Suprapubic skin (tissue), 4 donors: ENCODE measurements around the gene RGS12. TPM values are rescaled to one million over a fixed set of nuclear protein-coding genes. Genes with fewer than 3 reads are reported as not detected.
A peak's percentile ranks its signal among the peaks of the same experiment; 100 is the strongest.

Source experiments
- DNase-seq, 2 donors: peaks; one replicate each; pipeline ENCODE4 v3.0.0-alpha.2; 2019; ENCODE audit warnings: low spot score in 2 of 2
- H3K27ac ChIP-seq: fragments of 200-600 bp; sonication (generic); one replicate; pipeline ENCODE4 v1.5.1; 2019
- H3K27me3 ChIP-seq: fragments of 200-600 bp; sonication (generic); one replicate; pipeline ENCODE4 v1.5.1; 2019
- H3K36me3 ChIP-seq: fragments of 200-600 bp; sonication (generic); one replicate; pipeline ENCODE4 v1.5.1; 2019
- H3K4me1 ChIP-seq: fragments of 200-600 bp; sonication (generic); one replicate; pipeline ENCODE4 v1.5.1; 2019
- H3K4me3 ChIP-seq: fragments of 200-600 bp; sonication (generic); one replicate; pipeline ENCODE4 v1.5.1; 2019; ENCODE audit warnings: mild to moderate bottlenecking
- H3K9me3 ChIP-seq: fragments of 200-600 bp; sonication (generic); one replicate; pipeline ENCODE4 v1.5.1; 2019
- EP300 ChIP-seq: sonication (generic); formaldehyde crosslinking; IDR thresholded peaks from one replicate; pipeline ENCODE4 v1.6.1; 2017; ENCODE audit warnings: antibody characterized with exemption
- POLR2A ChIP-seq, 2 donors: fragments of 450-650 bp; IDR thresholded peaks; one replicate each; pipeline ENCODE4 v1.6.1; 2017; ENCODE audit warnings: antibody characterized with exemption in 2 of 2, mild to moderate bottlenecking in 2 of 2, moderate library complexity in 2 of 2
- POLR2AphosphoS5 ChIP-seq, 3 donors: sonication (generic); formaldehyde crosslinking; IDR thresholded peaks; one replicate each; pipeline ENCODE4 v1.6.1; 2017; ENCODE audit warnings: antibody characterized with exemption in 3 of 3
- WGBS: methylation state at CpG from one replicate; pipeline ENCODE4 v1.1.5; 2018; 5-methylcytosine and 5-hydroxymethylcytosine counted together
- total RNA-seq, 4 donors: library from RNA; depleted of rRNA; stranded (reverse); fragments of >200 nt; gene quantifications; one replicate each; pipeline ENCODE4 v1.1.0, GENCODE V29; 2016
- TF ChIP-seq, protein P1 (sequence below), 2 donors: fragments of 200-600 bp in 1 of 2; fragments of 450-650 bp in 1 of 2; sonication (generic) in 1 of 2; IDR thresholded peaks; one replicate each; pipeline ENCODE4 v1.5.1; 2016 to 2019; ENCODE audit warnings: antibody characterized with exemption in 2 of 2, mild to moderate bottlenecking in 1 of 2, moderate library complexity in 1 of 2

Gene RGS12
- total RNA-seq, 4 donors from 2014 or later = 65.8 to 246 (median 118) TPM

- H3K27ac ChIP-seq = no peak overlapping the region
- DNase-seq = no peak
- no peak overlapping the region for H3K4me3 ChIP-seq
- no peak for TF ChIP-seq POLR2AphosphoS5 (IDR thresholded peaks at IDR 0.05)
- TF ChIP-seq, protein P1, sequence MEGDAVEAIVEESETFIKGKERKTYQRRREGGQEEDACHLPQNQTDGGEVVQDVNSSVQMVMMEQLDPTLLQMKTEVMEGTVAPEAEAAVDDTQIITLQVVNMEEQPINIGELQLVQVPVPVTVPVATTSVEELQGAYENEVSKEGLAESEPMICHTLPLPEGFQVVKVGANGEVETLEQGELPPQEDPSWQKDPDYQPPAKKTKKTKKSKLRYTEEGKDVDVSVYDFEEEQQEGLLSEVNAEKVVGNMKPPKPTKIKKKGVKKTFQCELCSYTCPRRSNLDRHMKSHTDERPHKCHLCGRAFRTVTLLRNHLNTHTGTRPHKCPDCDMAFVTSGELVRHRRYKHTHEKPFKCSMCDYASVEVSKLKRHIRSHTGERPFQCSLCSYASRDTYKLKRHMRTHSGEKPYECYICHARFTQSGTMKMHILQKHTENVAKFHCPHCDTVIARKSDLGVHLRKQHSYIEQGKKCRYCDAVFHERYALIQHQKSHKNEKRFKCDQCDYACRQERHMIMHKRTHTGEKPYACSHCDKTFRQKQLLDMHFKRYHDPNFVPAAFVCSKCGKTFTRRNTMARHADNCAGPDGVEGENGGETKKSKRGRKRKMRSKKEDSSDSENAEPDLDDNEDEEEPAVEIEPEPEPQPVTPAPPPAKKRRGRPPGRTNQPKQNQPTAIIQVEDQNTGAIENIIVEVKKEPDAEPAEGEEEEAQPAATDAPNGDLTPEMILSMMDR (IDR thresholded peaks at IDR 0.05) = no peak
- no peak for TF ChIP-seq POLR2A (IDR thresholded peaks at IDR 0.05)
- no peak for TF ChIP-seq EP300
- H3K4me1 ChIP-seq = no peaks in the 10 kb centered on the region
- peaks cover 4% of the 10 kb centered on the region for H3K36me3 ChIP-seq
- no peaks in the 10 kb centered on the region for H3K9me3 ChIP-seq
- WGBS = 95% methylated on average over 3 of the region's 3 CpGs
- no peaks in the 10 kb centered on the region for H3K27me3 ChIP-seq
Measured at GRCh38 chr4:3339577-3339976, 46.8 kb downstream of the RGS12 start.

DNA sequence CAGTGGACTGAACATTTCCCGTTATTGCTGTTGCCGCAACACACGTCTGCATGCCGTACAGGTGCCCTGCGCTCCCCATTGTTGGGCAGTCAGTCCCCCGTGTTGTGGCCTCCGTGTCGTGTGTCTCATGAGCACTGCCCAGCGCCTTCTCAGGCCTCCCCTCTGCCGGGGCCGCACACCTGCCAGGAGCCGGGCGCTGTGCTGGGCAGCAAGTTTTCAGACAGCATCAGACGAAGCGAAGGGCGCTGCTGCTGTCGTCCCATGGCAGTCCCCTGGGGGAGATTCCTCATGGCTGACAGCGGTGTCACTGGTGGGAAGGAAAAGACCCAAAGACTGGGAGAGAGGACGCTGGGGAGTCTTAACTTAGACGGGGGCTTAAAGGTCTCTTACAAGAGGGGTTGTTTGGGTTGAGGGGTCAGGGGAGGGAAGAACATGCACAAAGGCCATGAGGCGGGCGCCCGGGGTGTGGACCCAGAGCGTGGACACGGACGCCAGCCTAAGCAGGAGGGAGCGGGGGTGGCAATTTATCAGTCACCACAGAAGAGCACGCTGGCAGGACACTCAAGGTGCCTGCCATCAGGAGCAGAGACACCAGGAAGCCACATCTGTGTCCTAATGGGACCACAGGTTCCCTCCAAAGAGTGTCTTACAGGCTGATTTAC lies 47.3 kb downstream of the RGS12 start:
- Histone ChIP-seq H3K36me3 (peaks cover 4% of the 10 kb centered on the region), H3K27me3 (no peaks in the 10 kb centered on the region), H3K27ac (no peak overlapping the region), H3K4me3 (no peak overlapping the region), H3K9me3 (no peaks in the 10 kb centered on the region), H3K4me1 (no peaks in the 10 kb centered on the region)
- WGBS = 90% methylated on average over 27 of the region's 28 CpGs
- no peak for TF ChIP-seq POLR2AphosphoS5 (IDR thresholded peaks at IDR 0.05)
- TF ChIP-seq, protein P1 (IDR thresholded peaks at IDR 0.05) = no peak
- no peak for TF ChIP-seq POLR2A (IDR thresholded peaks at IDR 0.05)
- TF ChIP-seq EP300 = no peak
- peak in 1 of 2 donors; percentile 46 for DNase-seq

DNA sequence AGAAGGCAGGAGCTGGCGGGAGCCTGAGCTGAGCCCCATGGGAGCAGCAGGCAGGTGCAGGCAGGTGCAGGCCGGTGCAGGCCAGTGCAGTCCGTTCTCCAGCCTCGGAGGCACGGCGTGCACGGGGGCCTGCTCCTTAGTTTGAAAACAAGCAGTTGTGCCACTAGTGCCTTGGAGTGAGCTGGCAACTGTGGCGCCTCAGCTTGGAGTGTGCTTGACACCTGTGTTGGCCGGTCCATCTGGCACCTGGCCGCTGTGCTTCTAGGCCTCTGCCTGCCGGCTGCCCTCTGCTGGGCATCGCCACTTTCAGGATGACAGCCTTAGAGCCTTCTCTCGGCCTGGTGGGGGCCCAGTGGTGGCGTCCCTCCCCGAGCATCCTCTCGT lies 47.9 kb downstream of the RGS12 start:
- Histone ChIP-seq H3K9me3 (no peaks in the 10 kb centered on the region), H3K27ac (no peak overlapping the region), H3K4me3 (no peak overlapping the region), H3K36me3 (peaks cover 4% of the 10 kb centered on the region), H3K27me3 (no peaks in the 10 kb centered on the region), H3K4me1 (peaks cover 5% of the 10 kb centered on the region)
- DNase-seq = peak in 1 of 2 donors; percentile 42
- 63% methylated on average over 7 of the region's 16 CpGs for WGBS
- TF ChIP-seq POLR2A (IDR thresholded peaks at IDR 0.05) (no peak), EP300 (no peak), POLR2AphosphoS5 (IDR thresholded peaks at IDR 0.05) (no peak)
- TF ChIP-seq, protein P1 (IDR thresholded peaks at IDR 0.05) = no peak

DNA sequence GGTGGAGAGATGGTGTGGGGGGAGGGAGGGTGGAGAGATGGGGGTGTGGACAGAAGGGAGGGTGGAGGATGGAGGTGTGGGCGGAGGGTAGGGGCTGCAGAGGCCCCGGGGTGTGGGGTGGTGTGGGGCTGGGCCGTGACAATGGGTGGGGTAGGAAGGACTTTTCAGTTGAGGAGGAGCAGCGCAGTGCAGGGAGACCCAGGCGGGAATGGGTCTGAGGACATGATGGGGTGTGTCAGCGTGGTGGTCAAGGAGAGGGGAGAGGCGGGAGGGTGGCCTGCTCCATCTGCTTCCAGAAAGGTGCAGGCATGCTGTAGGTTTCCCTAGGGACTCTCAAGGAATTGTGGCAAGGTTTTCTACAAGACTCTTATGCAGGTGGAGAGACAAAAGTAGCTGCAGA lies 48.9 kb downstream of the RGS12 start:
- Histone ChIP-seq H3K9me3 (no peaks in the 10 kb centered on the region), H3K36me3 (peaks cover 4% of the 10 kb centered on the region), H3K27ac (no peak overlapping the region), H3K4me1 (peaks cover 12% of the 10 kb centered on the region), H3K4me3 (no peak overlapping the region), H3K27me3 (no peaks in the 10 kb centered on the region)
- TF ChIP-seq POLR2AphosphoS5 (IDR thresholded peaks at IDR 0.05) (no peak), POLR2A (IDR thresholded peaks at IDR 0.05) (no peak), EP300 (no peak)
- TF ChIP-seq, protein P1 (IDR thresholded peaks at IDR 0.05) = no peak
- WGBS = 74% methylated on average over 7 of the region's 7 CpGs
- no peak for DNase-seq

DNA sequence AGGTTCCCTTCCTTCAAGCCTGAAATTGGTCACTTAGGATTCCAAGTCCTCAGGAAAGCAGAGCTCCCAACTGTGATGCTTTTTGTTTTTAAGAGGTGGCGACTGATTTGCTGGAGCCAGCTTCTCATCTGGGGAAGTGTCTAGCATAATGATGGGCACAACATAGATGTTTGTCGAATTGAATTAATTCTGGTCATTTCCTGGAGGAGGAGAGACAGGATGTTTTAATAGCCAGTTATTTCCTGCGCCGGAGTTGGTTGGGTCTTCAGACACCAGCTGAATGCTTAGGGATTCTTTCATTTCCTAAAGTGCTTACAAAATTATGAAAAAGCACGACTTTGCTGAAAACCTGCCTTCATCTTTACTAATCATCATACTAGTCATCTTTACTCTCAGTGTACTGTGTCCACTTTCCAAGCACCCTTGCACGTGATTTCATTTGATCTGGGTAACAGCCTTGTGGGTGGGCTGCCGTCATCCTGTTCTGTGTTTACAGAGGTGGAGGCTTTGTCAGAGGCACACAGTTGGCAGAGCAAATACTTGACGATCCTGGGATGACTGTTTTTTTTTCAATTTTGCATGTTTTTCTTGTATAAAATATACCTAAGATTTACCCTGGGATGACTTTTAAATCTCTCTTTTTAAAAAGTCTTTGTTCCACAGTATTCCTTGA lies 49.5 kb downstream of the RGS12 start:
- Histone ChIP-seq H3K27ac (no peak overlapping the region), H3K4me3 (no peak overlapping the region), H3K4me1 (peaks cover 12% of the 10 kb centered on the region), H3K36me3 (peaks cover 4% of the 10 kb centered on the region), H3K9me3 (no peaks in the 10 kb centered on the region), H3K27me3 (no peaks in the 10 kb centered on the region)
- TF ChIP-seq EP300 (no peak), POLR2AphosphoS5 (IDR thresholded peaks at IDR 0.05) (no peak), POLR2A (IDR thresholded peaks at IDR 0.05) (no peak)
- 54% methylated on average over 8 of the region's 8 CpGs for WGBS
- no peak for DNase-seq

Other genes with a start within 250 kb of the RGS12 start
- gene HTT-AS, start 218.5 kb upstream of the RGS12 start, total RNA-seq = not detected
- gene HTT, start 218.3 kb upstream of the RGS12 start, total RNA-seq = 100 to 1,000 TPM in 1 of 4 donors, 10 to 100 TPM in 3; 50.1 to 192 (median 81.0) TPM
- gene MSANTD1, start 43.9 kb upstream of the RGS12 start, total RNA-seq = under 1 TPM in 2 of 4 donors, not detected in 2; 0.36 to 0.72 TPM
- not detected for gene HGFAC, start 148.9 kb downstream of the RGS12 start, total RNA-seq
- gene DOK7, start 170.3 kb downstream of the RGS12 start, total RNA-seq = 10 to 100 TPM in 1 of 4 donors, 1 to 10 TPM in 3; 1.7 to 11.2 (median 2.6) TPM
- gene LRPAP1, start 239.4 kb downstream of the RGS12 start, total RNA-seq = 100 to 1,000 TPM in 2 of 4 donors, 10 to 100 TPM in 2; 88.8 to 114 (median 95.5) TPM